Duodenal mucosa (tissue), 2 donors: ENCODE data around the gene PI16.

Source experiments
- H3K27ac ChIP-seq: one replicate; pipeline ENCODE4 v1.7.0; 2013; ENCODE audit warnings: low read depth, low read length
- H3K27me3 ChIP-seq, 2 donors: one replicate each; pipeline ENCODE4 v1.7.0; 2013; ENCODE audit warnings: low read length in 2 of 2, control low read depth in 1 of 2; ENCODE audit not compliant: insufficient read depth in 2 of 2, control insufficient read depth in 1 of 2
- H3K36me3 ChIP-seq, 2 donors: one replicate each; pipeline ENCODE4 v1.7.0; 2013; ENCODE audit warnings: low read length in 2 of 2, control low read depth in 1 of 2; ENCODE audit not compliant: insufficient read depth in 2 of 2, control insufficient read depth in 1 of 2
- H3K4me1 ChIP-seq, 2 donors: one replicate each; pipeline ENCODE4 v1.7.0; 2013; ENCODE audit warnings: low read length in 2 of 2, control low read depth in 1 of 2; ENCODE audit not compliant: insufficient read depth in 2 of 2, control insufficient read depth in 1 of 2
- H3K4me3 ChIP-seq, 2 donors: one replicate each; pipeline ENCODE4 v1.7.0; 2013; ENCODE audit warnings: low read length in 2 of 2, low read depth in 1 of 2
- H3K9ac ChIP-seq, 2 donors: one replicate each; pipeline ENCODE4 v1.7.0; 2013; ENCODE audit warnings: low read length in 2 of 2, low read depth in 1 of 2
- H3K9me3 ChIP-seq, 2 donors: one replicate each; pipeline ENCODE4 v1.7.0; 2013; ENCODE audit warnings: low read length in 2 of 2, control low read depth in 1 of 2; ENCODE audit not compliant: control insufficient read depth in 1 of 2

The PI16 gene

GRCh38 chr6:36916126-36916525 lies 38.4 kb upstream of the PI16 start:
- Histone ChIP-seq H3K27ac (no peak overlapping the region), H3K4me1 (peaks cover 14 to 25% of the 10 kb centered on the region in 2 donors), H3K9ac (no peak overlapping the region), H3K9me3 (no peaks in the 10 kb centered on the region), H3K27me3 (no peaks in the 10 kb centered on the region), H3K36me3 (peaks cover 30 to 65% of the 10 kb centered on the region in 2 donors), H3K4me3 (no peak overlapping the region)

- no peaks in the 10 kb centered on the region for H3K27me3 ChIP-seq
- H3K36me3 ChIP-seq, result peaks cover 33 to 69% of the 10 kb centered on the region in 2 donors
- no peak overlapping the region for H3K9ac ChIP-seq
- peak overlapping the region; percentile 37 for H3K27ac ChIP-seq
- no peaks in the 10 kb centered on the region for H3K9me3 ChIP-seq
- no peak overlapping the region for H3K4me3 ChIP-seq
- peaks cover 10 to 16% of the 10 kb centered on the region in 2 donors for H3K4me1 ChIP-seq
These were observed 36.9 kb upstream of the PI16 start for GRCh38 chr6:36917541-36918193.

- no peaks in the 10 kb centered on the region for H3K4me1 ChIP-seq
- no peaks in the 10 kb centered on the region for H3K9me3 ChIP-seq
- H3K36me3 ChIP-seq, result peaks cover 43 to 78% of the 10 kb centered on the region in 2 donors
- H3K27me3 ChIP-seq, result no peaks in the 10 kb centered on the region
- H3K27ac ChIP-seq, result no peak overlapping the region
- H3K9ac ChIP-seq, result no peak overlapping the region
- no peak overlapping the region for H3K4me3 ChIP-seq
These were observed 34.5 kb upstream of the PI16 start for GRCh38 chr6:36920049-36920448.

GRCh38 chr6:36920546-36920945 lies 34.0 kb upstream of the PI16 start:
- Histone ChIP-seq H3K36me3 (peaks cover 43 to 75% of the 10 kb centered on the region in 2 donors), H3K27me3 (no peaks in the 10 kb centered on the region), H3K27ac (no peak overlapping the region), H3K9me3 (no peaks in the 10 kb centered on the region), H3K9ac (no peak overlapping the region), H3K4me3 (no peak overlapping the region), H3K4me1 (no peaks in the 10 kb centered on the region)

- Histone ChIP-seq H3K9me3 (no peaks in the 10 kb centered on the region), H3K9ac (no peak overlapping the region), H3K4me3 (no peak overlapping the region), H3K4me1 (peaks cover 5 to 8% of the 10 kb centered on the region in 2 donors), H3K27me3 (no peaks in the 10 kb centered on the region), H3K27ac (no peak overlapping the region), H3K36me3 (peaks cover 28 to 55% of the 10 kb centered on the region in 2 donors)
These were observed 30.4 kb upstream of the PI16 start for GRCh38 chr6:36924131-36924530.

GRCh38 chr6:36924778-36925374 lies 29.7 kb upstream of the PI16 start:
- Histone ChIP-seq H3K36me3 (peaks cover 22 to 48% of the 10 kb centered on the region in 2 donors), H3K27ac (no peak overlapping the region)

GRCh38 chr6:36925809-36926208 lies 28.7 kb upstream of the PI16 start:
- Histone ChIP-seq H3K36me3 (peaks cover 16 to 38% of the 10 kb centered on the region in 2 donors), H3K4me1 (peaks cover 5 to 8% of the 10 kb centered on the region in 2 donors), H3K27me3 (no peaks in the 10 kb centered on the region), H3K9me3 (no peaks in the 10 kb centered on the region), H3K4me3 (no peak overlapping the region), H3K9ac (no peak overlapping the region), H3K27ac (no peak overlapping the region)

More at GRCh38 chr6:36924778-36925374, 29.7 kb upstream of the PI16 start:
- Histone ChIP-seq H3K4me1 (peaks cover 5 to 8% of the 10 kb centered on the region in 2 donors), H3K9ac (no peak overlapping the region), H3K4me3 (no peak overlapping the region), H3K9me3 (no peaks in the 10 kb centered on the region), H3K27me3 (no peaks in the 10 kb centered on the region)

GRCh38 chr6:36926708-36927513 lies 27.6 kb upstream of the PI16 start:
- H3K4me1 ChIP-seq, result peaks cover 5 to 8% of the 10 kb centered on the region in 2 donors
- no peak overlapping the region for H3K4me3 ChIP-seq
- H3K27me3 ChIP-seq, result no peaks in the 10 kb centered on the region
- H3K36me3 ChIP-seq, result peaks cover 10 to 30% of the 10 kb centered on the region in 2 donors
- H3K9ac ChIP-seq, result no peak overlapping the region
- no peaks in the 10 kb centered on the region for H3K9me3 ChIP-seq
- H3K27ac ChIP-seq, result no peak overlapping the region

GRCh38 chr6:36927691-36928546 lies 26.6 kb upstream of the PI16 start:
- peaks cover 10 to 24% of the 10 kb centered on the region in 2 donors for H3K36me3 ChIP-seq
- H3K27me3 ChIP-seq, result no peaks in the 10 kb centered on the region
- H3K4me3 ChIP-seq, result no peak overlapping the region
- H3K9ac ChIP-seq, result no peak overlapping the region
- H3K27ac ChIP-seq, result no peak overlapping the region
- peaks cover 5 to 8% of the 10 kb centered on the region in 2 donors for H3K4me1 ChIP-seq
- H3K9me3 ChIP-seq, result no peaks in the 10 kb centered on the region
